H7 (cell line): ENCODE measurements around the gene ATP6V0E2. TPM values are rescaled to one million over a fixed set of nuclear protein-coding genes. Genes with fewer than 3 reads are reported as not detected.

ENCODE experiments used
- DNase-seq: peaks from one replicate; pipeline ENCODE4 v3.0.0; 2012
- H3K27me3 ChIP-seq: 2 replicates; pipeline ENCODE4 v1.6.0; 2011; ENCODE audit warnings: mild to moderate bottlenecking, low read length; ENCODE audit not compliant: control insufficient read depth, insufficient read depth
- H3K36me3 ChIP-seq: replicated peaks from 2 replicates; pipeline ENCODE4 v1.5.1; 2011; ENCODE audit warnings: low read length; ENCODE audit not compliant: control insufficient read depth, insufficient read depth
- H3K4me3 ChIP-seq: 2 replicates; pipeline ENCODE4 v1.5.1; 2011; ENCODE audit warnings: low read depth, mild to moderate bottlenecking, control low read depth, low read length, moderate library complexity; ENCODE audit not compliant: insufficient read depth
- total RNA-seq: library from RNA; depleted of rRNA; stranded (reverse); fragments of >200 nt; shearing (Covaris generic); gene quantifications from 2 replicates; pipeline ENCODE4 v1.2.3, GENCODE V29; 2014

ATP6V0E2 gene
- total RNA-seq, 1 experiment from 2014 or later = 20.2 TPM

- DNase-seq = no peak
- peaks cover 22% of the 10 kb centered on the region for H3K27me3 ChIP-seq
- no peak overlapping the region for H3K4me3 ChIP-seq
- peaks cover 2% of the 10 kb centered on the region for H3K36me3 ChIP-seq
Observed at GRCh38 chr7:149874644-149875028, 867 bp downstream of the ATP6V0E2 start.

GRCh38 chr7:149875396-149875795, 1.6 kb downstream of the ATP6V0E2 start:
- no peak for DNase-seq
- H3K27me3 ChIP-seq = peaks cover 22% of the 10 kb centered on the region
- H3K36me3 ChIP-seq = peaks cover 2% of the 10 kb centered on the region
- H3K4me3 ChIP-seq = no peak overlapping the region

- H3K27me3 ChIP-seq = peaks cover 17% of the 10 kb centered on the region
- no peaks in the 10 kb centered on the region for H3K36me3 ChIP-seq
- H3K4me3 ChIP-seq = no peak overlapping the region
- peak; percentile 16 for DNase-seq
Observed at GRCh38 chr7:149877890-149878522, 4.2 kb downstream of the ATP6V0E2 start.

GRCh38 chr7:149878523-149878921, 4.8 kb downstream of the ATP6V0E2 start:
- peak; percentile 16 for DNase-seq
- Histone ChIP-seq H3K4me3 (no peak overlapping the region), H3K27me3 (peaks cover 17% of the 10 kb centered on the region), H3K36me3 (no peaks in the 10 kb centered on the region)

GRCh38 chr7:149879271-149879743, 5.5 kb downstream of the ATP6V0E2 start:
- Histone ChIP-seq H3K27me3 (peaks cover 13% of the 10 kb centered on the region), H3K4me3 (no peak overlapping the region), H3K36me3 (no peaks in the 10 kb centered on the region)
- DNase-seq = peak; percentile 25

GRCh38 chr7:149879766-149880637, 6.2 kb downstream of the ATP6V0E2 start:
- Histone ChIP-seq H3K27me3 (peaks cover 6% of the 10 kb centered on the region), H3K36me3 (no peaks in the 10 kb centered on the region), H3K4me3 (no peak overlapping the region)
- peak; percentile 26 for DNase-seq

- no peaks in the 10 kb centered on the region for H3K27me3 ChIP-seq
- peak; percentile 17 for DNase-seq
- no peaks in the 10 kb centered on the region for H3K36me3 ChIP-seq
- H3K4me3 ChIP-seq = no peak overlapping the region
Observed at GRCh38 chr7:149880638-149881311, 7.0 kb downstream of the ATP6V0E2 start.

GRCh38 chr7:149881328-149882247, 7.8 kb downstream of the ATP6V0E2 start:
- Histone ChIP-seq H3K27me3 (no peaks in the 10 kb centered on the region), H3K36me3 (no peaks in the 10 kb centered on the region), H3K4me3 (no peak overlapping the region)
- no peak for DNase-seq

- peak; percentile 19 for DNase-seq
- Histone ChIP-seq H3K27me3 (no peaks in the 10 kb centered on the region), H3K4me3 (no peak overlapping the region), H3K36me3 (no peaks in the 10 kb centered on the region)
Observed at GRCh38 chr7:149882248-149883047, 8.7 kb downstream of the ATP6V0E2 start.

- no peak overlapping the region for H3K4me3 ChIP-seq
- H3K36me3 ChIP-seq = no peaks in the 10 kb centered on the region
- DNase-seq = no peak
- H3K27me3 ChIP-seq = no peaks in the 10 kb centered on the region
Observed at GRCh38 chr7:149883048-149883438, 9.3 kb downstream of the ATP6V0E2 start.

GRCh38 chr7:149883452-149883861, 9.7 kb downstream of the ATP6V0E2 start:
- DNase-seq = peak; percentile 85
- Histone ChIP-seq H3K27me3 (no peaks in the 10 kb centered on the region), H3K36me3 (no peaks in the 10 kb centered on the region)

GRCh38 chr7:149884016-149884415, 10.2 kb downstream of the ATP6V0E2 start:
- H3K4me3 ChIP-seq = no peak overlapping the region
- no peaks in the 10 kb centered on the region for H3K27me3 ChIP-seq
- DNase-seq = no peak
- H3K36me3 ChIP-seq = no peaks in the 10 kb centered on the region

More at GRCh38 chr7:149883452-149883861, 9.7 kb downstream of the ATP6V0E2 start:
- H3K4me3 ChIP-seq = no peak overlapping the region

GRCh38 chr7:149884541-149884940, 10.8 kb downstream of the ATP6V0E2 start:
- DNase-seq = no peak
- no peak overlapping the region for H3K4me3 ChIP-seq
- H3K27me3 ChIP-seq = no peaks in the 10 kb centered on the region
- H3K36me3 ChIP-seq = no peaks in the 10 kb centered on the region
